Activated CD4-positive, CD25-positive, alpha-beta regulatory T cell (primary cell): ENCODE measurements around the gene ENAH.
"Not testable (repeated sequence)": the region's sequence is repeated elsewhere in the genome, so short reads cannot be mapped to it uniquely, and the experiment has no call there.

Experiments
- DNase-seq, 4 experiments: peaks; one replicate each; lab custom pipeline; 2025; lab: John Stamatoyannopoulos, UW

Gene ENAH

DNA sequence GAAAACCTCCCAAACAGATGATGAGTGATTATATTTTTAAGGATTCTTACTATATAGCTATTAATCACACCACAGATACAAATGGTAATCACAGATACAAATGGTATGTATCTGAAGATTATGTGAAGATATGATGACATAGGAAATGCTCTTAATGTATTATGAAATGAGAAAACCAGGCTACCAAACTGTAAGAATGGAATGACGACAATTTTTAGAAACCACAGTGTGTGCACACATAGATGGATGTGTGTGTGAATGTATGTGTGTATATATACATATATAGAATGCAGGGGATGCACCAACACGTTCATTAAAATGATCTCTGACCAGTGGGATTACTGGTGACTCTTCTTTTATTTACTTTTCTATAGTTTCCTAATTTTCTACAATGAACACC, 21.5 kb upstream of the ENAH start:
- no peak for DNase-seq

DNA sequence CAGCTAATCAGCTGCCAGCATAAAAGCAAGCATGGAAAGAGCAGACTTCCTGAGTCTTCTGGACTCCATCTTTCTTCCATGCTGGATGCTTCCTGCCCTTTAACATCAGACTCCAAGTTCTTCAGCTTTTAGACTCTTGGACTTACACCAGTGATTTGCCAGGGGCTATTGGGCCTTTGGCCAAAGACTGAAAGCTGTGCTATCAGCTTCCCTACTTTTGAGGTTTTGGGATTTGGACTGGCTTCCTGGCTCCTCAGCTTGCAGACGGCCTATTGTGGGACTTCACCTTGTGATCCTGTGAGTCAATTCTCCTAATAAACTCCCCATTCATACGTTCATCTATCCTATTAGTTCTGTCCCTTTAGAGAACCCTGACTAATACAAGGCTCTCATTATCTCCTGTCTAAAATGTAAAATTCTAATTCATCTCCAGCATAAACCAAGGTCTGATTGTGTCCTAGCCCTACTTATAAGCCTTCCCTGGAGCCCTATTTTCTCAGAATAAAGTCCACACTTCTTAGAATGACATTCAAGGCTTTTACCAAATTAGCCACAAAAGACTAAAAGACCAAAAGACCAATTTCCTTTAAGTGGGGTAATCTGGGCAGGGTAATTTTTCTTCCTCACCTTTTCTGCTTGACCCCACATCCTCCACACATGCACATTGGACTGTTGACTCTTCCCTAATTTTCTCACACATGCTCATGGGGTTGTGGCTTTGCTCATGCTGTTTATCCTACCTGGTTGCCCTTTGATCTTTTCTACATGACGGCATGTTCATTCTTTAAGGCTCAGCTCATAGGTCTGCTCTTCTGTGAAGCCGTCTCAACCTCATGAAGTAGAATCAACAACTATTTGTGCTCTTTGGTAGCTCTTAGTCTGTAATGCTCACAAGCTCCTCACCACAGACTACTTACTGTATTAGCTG, 18.1 kb upstream of the ENAH start:
- DNase-seq: no peak

DNA sequence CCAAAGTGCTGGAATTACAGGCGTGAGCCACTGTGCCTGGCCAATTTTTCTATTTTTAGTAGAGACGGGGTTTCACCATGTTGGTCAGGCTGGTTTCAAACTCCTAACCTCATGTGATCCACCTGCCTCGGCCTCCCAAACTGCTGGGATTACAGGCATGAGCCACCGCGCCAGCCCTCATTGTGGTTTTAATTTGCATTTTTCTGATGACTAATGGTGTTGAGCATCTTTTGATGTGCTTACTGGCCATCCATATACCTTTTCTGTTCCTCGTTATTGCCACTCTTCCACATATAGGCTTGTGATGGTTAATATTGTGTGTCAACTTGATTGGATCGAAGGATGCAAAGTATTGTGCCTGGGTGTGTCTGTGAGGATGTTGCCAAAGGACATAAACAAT, 17.4 kb upstream of the ENAH start:
- no peak for DNase-seq

DNA sequence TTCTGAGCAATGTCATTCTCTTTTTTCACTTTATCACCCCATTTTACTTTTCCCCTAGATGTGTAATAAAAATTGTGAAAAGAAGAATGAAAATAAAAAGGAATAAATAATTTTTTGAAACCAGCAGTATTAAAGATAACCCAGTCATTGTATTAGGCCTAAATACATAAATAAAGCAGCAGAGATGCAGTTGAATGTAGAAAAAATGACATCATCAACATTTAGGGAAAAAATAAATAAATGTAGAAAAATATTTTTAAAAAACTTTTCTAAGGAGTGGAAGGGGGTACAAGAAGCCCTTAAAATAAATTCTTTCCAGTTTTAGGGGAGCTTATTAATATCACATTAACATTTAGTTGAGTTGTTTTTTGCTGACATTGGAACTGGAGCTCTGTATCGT, 15.3 kb upstream of the ENAH start:
- DNase-seq: no peak

DNA sequence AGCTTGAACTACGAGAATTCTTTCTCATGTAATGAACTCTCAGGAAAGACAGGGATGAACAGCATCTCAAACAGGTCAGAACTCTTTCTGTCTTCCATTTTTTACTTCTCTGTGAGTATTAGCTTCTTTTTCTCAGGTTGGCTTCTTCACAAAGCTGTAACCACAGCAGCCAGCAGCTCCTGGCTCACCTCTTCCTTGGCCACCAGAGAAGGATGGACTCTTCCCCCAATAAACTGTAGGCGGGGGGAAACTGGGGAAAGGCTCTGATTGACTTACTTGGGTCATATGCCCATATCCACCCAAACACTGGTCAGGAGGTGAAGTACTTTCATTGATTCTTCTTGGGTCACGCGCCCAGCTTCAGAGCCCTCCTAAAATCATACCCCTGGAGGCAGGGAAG, 14.4 kb upstream of the ENAH start:
- no peak for DNase-seq

DNA sequence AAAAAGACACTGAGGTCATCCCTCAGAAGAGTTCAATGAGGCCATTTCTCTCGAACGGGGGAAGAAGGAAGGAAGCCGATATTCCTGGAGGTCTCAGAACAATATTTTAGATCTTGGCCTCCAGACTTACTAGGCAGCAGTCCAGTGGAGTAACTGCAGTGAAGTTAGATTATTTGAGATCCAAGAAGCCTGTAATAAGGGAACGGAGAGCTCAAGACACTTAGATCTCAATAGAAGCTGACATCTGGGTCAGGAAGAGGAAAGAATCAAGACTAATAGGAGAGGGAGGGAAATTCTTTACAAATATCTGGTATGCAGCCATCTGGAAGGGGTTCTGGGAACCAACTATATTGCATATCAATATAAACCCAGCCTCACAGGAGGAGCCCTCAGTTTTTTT, 13.6 kb upstream of the ENAH start:
- DNase-seq: no peak

DNA sequence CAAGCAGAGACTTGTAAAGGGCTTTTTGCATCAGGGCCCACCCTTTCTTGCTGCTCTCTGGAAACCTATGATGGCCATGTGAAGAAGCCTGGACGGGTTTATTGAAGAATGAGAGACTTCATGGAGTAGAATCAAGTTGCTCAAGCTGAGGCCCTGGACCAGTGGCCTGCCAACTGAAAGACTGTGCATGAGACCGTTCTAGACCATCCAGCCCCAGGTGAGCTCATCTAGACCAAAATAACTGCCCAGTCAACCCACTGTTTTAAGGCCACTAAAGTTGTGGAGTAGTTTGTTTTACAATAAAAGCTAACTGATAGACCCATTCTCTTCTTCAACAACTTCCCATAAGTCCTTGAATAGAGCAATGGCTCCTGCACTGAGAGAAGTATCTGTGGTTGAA, 11.8 kb upstream of the ENAH start:
- DNase-seq: no peak

DNA sequence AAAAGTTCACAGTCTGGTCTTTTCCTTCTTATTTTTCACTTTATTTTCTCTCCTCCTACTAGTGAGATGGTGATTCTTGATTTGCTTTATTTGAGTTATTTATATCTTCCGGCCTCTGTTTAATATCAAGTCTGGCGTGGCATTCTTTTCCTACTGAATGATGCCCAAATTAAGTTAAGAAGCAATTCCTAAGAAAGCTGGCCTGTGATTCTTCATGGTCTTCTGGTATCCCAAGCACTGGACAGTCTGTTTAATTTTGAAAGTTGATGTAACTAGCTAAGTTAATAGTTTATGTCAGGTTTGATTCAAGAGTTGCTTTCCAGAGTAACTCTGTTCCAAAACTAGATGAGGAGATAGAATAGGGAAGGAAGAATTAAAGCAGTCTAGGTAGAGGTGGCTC, 9.2 kb upstream of the ENAH start:
- DNase-seq: no peak

DNA sequence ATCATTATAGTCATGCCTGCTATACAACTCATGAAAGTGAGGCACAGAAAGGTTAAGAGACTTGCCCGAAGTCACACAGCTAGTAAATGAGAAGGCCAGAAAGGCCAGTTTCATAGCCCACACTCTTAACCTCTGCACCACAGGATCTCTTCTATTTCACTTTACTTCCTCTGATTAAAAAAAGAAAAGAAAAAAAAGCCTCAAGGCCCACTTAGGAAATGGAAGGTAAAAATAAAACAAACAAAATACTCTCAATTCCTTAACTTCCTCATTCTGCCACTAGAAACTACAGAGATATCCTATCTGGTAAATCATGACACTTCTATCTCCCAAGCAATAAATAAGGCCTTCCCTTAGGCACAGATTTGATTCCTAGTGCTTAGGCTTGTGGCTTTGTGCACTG, 7.6 kb upstream of the ENAH start:
- DNase-seq: no peak

DNA sequence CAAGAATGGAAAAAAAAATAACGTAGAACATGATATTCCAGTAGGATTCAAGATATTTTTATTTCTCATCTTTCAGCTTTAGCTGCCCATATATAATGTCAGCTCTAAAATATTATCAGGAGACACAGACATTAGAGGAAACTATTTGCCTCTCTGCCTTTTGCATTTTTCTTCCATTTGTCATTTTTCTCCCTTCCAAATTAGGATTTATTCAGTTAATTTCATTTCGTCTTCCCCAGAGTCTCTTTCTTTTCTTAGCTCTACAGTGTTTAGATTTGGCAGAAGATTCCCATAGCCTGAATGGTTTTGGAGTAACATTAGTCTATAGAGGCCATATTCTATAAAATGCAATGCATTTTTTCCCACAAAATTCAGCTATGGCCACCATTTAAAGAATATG, 5.1 kb upstream of the ENAH start:
- DNase-seq: no peak

DNA sequence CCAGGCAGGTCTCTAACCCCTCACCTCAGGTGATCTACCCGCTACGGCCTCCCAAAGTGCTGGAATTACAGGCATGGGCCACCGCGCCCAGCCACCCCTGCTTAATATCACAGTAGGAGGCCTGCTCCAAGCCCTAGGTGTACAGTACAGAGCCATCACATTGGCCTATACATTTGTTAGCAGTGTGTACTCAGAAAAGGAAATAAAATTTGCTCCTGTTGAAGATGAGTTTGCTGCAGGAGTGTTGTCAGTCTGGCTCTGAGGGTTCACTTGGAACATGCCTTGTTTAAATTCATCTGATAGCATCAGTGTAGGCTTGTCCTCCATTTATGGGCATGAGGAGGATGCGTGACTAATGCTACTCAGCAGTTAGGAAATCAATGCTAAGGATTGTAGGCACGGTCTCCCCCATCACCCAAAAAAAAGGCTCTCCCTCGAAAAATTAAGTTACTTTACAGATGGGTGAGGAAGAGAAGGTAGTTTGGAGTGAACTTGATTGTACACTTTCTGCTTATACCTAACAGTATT, 4.6 kb upstream of the ENAH start:
- DNase-seq: no peak

DNA sequence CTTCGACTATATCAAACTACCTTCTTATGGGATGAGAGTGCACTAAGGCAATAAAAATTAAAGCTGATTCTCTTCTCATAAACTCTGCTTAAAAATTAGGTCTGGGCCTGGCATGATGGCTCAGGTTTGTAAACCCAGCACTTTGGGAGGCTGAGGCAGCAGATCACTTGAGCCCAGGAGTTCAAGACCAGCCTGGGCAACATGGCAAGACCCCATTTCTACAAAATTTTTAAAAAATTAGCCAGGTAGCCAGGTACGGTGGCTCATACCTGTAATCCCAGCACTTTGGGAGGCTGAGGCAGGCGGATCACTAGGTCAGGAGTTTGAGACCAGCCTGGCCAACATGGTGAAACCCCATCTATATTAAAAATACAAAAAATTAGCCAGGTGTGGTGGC, 3.3 kb upstream of the ENAH start:
- not testable (repeated sequence) for DNase-seq

DNA sequence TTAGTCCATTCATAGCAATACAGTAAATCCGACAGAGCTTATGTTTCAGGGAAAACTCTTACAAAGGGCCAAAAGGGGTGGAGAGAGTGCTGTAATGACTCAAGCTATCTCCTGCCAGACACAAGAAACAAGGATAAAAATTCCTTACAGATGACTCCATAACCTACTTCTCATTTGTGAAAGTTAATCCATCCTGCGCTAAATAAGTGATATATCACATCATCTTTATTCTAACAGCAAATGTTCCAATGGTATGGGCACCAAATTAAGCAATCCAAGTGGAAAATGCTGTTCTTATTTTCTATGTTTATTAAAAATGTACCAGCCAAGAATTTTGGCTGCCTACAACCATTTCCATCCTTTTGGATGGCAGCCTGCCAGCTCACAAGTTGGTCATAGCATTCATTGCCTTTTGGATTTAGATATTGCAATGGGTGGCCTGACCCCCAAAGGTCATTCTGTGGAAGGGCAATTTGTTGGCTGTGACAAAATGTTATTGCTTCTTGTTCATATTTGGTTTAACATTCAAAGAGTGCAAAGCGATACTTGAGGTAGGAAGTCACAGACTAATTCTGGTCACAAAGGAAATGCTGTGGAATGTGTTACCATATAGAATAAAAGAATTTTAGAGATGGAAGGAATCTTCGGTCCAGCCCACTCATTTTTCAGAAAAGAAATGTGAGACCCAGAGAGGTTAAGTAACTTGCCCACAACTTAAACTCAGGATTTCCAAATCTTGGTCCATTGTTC, 2.8 kb upstream of the ENAH start:
- no peak for DNase-seq

DNA sequence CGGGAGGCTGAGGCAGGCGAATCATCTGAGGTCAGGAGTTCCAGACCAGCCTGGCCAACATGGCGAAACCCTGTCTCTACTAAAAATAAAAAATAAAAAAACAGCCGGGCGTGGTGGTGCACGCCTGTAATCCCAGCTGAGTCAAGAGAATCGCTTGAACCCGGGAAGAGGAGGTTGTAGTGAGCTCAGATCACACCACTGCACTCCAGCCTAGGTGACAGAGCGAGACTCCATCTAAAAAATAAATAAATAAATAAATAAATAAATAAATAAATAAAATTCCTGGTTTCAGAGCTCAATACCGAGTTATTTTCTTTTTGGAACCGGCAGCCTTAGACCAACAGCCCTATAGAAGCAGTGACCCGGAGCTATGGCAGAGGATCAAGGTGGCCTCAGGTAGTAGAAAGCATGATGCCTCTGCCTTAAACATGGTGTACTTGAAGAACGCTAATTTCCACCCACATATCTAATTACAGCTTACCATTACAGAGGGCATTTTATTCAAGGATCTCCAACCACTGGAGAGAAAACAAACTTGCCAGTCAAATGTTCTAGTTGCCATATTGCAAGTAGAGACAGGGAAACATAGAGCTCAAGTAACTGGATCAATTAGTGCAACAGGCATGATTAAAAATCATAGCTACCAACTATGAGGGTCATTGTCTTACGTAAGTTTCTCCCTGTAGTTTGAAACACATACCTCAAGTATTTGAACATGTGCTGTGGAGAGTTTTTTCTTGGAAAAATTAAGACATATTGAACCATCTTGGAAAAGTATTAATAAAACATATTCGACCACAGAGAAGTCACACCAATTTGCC, 2.0 kb upstream of the ENAH start:
- no peak for DNase-seq

DNA sequence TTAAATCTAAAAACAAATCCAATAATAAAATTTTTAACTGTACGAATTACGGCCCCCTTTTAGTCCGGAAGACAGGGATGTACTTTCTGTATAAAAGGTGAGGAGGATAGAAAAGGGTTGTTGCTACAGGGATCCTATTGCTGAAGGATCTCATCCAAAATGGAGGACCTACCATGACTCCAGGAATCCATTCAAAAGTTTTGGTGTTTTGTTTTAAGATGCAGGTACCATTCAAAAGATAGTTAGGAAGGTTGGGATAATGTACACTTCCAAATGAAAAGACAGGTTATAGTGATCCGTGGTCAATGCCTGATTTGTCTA, 1.3 kb upstream of the ENAH start:
- DNase-seq: no peak

DNA sequence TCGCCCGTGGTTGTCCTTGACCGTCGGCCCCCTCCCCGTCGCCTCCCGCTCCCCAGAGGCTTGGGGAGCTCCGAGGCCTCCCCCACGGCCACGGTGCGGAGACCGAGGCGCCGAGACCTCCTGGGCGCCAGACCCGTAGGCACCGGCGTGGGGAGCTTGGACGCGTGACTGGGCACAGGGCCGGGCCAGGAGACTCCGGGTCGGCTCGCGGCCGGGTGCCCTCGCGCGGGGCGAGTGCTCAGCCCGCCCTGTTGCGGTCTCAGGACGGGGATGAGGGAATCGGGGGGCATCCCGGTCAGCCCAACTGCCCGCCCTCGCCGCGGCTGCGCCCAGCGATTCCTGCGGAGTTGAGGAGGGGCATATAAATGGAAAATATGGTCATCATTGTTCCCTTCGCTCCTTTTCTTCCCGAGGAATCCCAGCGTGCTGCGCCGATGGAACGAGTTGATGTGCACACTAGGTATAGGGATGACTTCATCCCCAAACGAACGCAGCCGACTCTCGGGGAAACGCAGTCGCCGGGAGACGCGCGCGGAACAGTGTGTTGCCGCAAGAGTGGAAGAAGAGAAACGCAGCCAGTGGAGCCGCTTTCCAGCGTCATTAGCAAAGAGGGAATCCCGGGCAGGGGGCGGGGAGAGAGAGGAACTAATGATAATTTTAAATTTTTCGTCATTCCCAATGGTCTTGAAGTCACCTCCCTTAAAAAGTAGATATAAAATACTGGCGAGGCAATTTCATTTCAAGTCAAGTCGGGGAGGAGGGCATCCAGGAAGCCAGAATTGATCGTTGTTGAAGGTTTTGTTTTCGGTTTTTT, 747 bp upstream of the ENAH start:
- no peak for DNase-seq

DNA sequence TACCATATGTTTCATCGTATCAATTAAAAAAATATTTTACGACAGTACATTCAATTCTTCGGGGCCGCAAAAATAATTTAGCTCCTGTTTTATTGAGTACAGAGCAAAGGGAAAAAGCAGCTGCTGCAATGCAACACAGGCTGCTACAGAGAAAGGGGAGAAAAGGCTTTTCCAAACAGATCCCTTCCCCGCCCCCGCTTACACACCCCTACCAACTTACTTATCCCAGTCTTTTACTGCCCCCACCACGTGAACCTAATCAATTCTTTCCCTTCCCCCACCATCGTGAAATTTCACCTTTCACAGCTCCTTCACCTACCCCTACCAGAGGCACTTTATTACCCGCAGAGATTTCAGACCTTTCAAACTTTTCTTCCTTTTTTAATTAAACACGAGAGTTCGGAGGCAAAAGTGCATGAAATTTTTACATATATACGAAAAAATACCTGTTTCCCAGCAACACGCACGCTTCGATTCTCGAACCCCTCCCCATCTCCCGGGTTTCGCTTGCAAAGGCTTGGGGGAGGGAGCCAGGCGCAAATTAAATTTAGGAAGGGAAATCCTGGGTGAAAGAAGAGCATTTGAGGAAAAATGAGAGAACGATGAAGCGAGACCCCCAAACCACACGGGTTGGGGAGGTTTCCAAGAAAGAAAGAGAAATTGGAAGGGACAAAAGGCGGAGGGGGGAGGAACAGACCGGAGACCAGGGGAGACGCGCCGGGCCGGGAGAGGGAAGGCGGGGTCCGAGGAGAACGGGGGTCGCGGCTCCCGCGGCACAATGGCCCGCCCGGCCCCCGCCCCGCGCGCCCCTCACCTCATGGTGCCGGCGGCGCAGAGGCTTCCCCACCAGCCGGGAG, 823 bp downstream of the ENAH start:
- no peak for DNase-seq

DNA sequence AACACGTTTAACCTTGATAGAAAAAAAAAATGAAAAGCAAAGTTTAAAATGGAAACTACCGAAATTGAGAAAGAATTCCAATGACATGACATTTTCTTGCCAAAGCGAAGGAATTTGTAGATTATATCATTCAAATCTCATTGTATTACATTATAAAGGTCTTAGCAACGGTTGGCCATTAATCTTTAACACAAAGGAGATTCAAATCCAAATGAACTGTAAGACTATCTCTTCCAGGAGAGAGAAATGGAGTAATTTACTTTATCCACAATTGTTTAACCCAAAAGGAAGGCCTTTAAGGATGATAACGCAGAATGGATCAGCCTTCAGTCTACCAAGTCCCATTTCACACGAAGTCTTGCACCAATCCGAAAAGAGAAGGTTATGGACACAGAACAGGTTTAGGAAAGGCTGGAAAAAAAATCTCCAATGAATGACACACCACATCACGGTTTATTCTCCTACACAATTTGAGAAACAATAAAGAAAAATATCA, 1.5 kb downstream of the ENAH start:
- DNase-seq: no peak

DNA sequence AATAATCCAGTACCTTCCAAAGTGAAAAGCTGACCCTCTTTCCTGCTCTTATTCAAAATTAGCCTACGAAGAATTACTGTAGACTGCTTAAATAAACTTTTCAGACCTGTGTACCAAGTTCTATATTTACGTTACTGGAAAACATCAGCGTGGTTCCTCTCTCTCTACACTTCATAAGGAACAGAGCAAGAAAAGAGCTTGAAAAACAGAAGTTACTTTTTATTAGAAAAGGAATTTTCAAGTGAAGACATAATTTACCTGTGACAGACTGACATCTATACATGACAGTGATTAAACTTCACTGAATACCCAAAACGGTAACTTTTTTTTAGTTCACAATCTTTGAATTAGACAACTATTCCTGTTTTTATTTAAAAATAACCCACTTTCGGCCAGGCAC, 2.7 kb downstream of the ENAH start:
- no peak for DNase-seq

DNA sequence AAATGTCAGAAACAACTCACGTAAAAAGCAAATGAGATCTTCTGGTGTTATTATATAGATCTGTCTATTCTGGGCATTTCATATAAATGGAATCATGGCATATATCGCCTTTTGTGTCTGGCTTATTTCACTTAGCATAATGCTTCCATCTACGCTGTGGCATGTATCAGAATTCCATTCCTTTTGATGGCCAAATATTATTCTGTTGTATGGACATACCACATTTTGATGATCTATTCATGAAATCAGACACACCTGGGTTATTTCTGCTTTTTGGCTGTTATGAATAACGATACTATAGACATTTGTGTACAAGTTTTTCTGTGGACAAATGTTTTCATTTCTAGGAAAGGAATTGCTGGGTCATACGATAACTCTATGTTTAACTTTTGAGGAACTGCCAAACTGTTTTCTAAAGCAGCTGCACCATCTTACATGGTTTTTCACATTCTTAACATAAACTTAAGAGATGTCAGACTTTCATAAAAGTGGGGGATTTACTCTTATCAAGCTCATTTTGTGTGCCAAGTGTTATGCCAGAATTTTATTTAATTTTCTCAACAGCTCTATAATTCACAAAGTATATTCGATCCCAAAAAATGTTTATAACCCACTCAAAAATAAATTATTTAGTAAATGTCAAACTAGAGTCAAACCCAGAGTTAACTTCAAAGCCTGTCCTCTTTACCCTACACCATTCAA, 7.6 kb downstream of the ENAH start:
- no peak for DNase-seq
